ENCODE measurements around the gene CCT6A.
"Not testable (repeated sequence)": the region's sequence is repeated elsewhere in the genome, so short reads cannot be mapped to it uniquely, and the experiment has no call there.

The CCT6A gene

GRCh38 chr7:56107954-56108258, 56.3 kb downstream of the CCT6A start:
- H3K27me3 ChIP-seq (ENCODE audit: control insufficient read depth, insufficient read depth, low read length): no peaks in the 10 kb centered on the region
- H3K4me1 ChIP-seq (ENCODE audit: control insufficient read depth, insufficient read depth, low read length): peaks cover 4% of the 10 kb centered on the region
- H3K9me3 ChIP-seq (ENCODE audit: control insufficient read depth, low read length): no peaks in the 10 kb centered on the region
- no peak overlapping the region for H3K9ac ChIP-seq (ENCODE audit: low read length)
- no peak overlapping the region for H3K4me3 ChIP-seq (ENCODE audit: low read length)
- H3K36me3 ChIP-seq (ENCODE audit: control insufficient read depth, insufficient read depth, low read length): peaks cover 5% of the 10 kb centered on the region

- H3K36me3 ChIP-seq (ENCODE audit: control insufficient read depth, insufficient read depth, low read length): no peaks in the 10 kb centered on the region
- H3K4me3 ChIP-seq (ENCODE audit: low read length): no peak overlapping the region
- H3K9me3 ChIP-seq (ENCODE audit: control insufficient read depth, low read length): no peaks in the 10 kb centered on the region
- H3K4me1 ChIP-seq (ENCODE audit: control insufficient read depth, insufficient read depth, low read length): peaks cover 9% of the 10 kb centered on the region
- H3K27me3 ChIP-seq (ENCODE audit: control insufficient read depth, insufficient read depth, low read length): no peaks in the 10 kb centered on the region
- H3K9ac ChIP-seq (ENCODE audit: low read length): no peak overlapping the region
These were observed 59.0 kb downstream of the CCT6A start for GRCh38 chr7:56110611-56111010.

GRCh38 chr7:56112244-56112643, 60.7 kb downstream of the CCT6A start:
- not testable (repeated sequence) for H3K36me3 ChIP-seq (ENCODE audit: control insufficient read depth, insufficient read depth, low read length); H3K4me1 ChIP-seq (ENCODE audit: control insufficient read depth, insufficient read depth, low read length); H3K9me3 ChIP-seq (ENCODE audit: control insufficient read depth, low read length); H3K4me3 ChIP-seq (ENCODE audit: low read length); H3K9ac ChIP-seq (ENCODE audit: low read length); H3K27me3 ChIP-seq (ENCODE audit: control insufficient read depth, insufficient read depth, low read length)

Data from mucosa of stomach (tissue), 1 donor.